Smooth muscle cell of the brain vasculature (primary cell): ENCODE results near the gene MOV10.

Experiments used
- DNase-seq: peaks from one replicate; pipeline ENCODE4 v3.0.0-alpha.2; 2012; ENCODE audit warnings: low read depth, low spot score

Gene MOV10

DNA sequence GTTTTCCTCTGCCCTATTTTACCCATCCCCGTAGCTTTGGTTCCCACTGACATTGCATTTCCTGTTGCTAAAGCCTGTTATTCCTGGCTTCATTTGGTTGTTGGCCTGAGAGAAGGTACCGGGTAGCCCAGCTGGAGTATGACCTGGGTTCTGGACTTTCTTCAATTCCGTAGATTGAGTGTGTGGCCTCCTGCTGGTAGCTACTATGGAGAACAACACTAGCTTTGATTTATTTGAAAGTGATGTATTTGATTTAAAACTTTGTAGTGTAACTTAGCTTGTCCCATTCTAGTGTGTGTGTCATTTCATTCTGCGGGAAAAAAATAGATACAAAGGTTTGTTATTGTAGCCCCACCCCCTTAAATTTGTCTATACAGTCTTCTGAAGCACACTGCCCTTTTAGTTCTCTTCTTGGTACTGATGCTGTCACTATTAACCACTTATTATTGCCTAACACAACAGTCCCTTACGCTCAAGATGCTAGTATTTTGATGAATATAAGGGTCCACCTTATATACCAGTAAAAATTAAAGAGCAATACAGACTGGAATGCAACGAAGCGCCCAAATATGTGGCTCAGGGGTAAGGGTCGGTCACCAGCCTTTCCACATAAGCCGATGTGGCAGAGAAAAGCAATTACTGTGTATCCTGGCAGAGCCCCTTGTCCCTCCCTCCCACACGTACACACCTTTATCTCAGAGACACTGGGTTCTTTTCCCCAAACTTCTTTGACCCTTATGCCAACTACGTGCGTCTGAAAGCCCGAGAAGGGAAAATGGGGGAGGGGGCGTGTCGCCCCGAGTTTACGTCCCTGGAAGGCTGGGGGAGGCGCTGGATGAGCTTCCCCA is 643 bp upstream of the MOV10 start:
- peak; percentile 71 for DNase-seq

DNA sequence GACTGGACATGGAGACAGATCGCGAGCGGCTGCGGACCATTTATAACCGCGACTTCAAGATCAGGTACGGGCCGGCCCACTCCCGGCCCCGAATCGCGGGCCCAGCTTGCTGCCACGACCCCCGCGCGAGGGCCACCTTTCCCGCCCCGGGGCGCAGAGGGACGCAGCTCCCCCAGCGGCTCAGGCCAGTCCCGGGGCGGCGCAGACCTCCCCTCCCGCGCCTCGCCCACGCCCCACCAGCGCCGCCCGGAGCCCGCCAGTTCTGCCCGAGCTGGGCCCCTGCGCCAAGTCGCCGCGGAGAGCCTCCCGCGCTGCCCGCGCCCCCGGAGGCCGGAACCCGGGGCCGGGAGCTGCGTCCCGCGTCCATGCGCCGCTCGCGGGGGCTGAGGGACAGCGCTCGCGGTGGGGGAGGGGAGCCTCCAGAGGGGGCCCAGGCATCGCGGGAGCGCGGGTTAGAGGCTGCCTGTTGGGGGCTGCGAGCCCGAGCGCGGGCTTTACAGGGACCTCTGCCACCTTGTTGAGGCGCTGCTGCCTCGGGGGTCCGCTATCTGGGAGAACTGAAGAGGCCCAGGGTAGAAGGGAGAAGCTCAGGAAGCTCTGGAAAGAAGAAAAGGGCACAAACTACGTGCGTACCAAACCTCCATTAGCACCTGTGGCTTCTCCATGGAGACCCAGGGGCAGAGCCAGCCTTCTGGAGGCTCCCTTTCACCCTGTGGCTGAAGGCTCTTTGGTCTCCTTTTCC is 698 bp downstream of the MOV10 start:
- no peak for DNase-seq

DNA sequence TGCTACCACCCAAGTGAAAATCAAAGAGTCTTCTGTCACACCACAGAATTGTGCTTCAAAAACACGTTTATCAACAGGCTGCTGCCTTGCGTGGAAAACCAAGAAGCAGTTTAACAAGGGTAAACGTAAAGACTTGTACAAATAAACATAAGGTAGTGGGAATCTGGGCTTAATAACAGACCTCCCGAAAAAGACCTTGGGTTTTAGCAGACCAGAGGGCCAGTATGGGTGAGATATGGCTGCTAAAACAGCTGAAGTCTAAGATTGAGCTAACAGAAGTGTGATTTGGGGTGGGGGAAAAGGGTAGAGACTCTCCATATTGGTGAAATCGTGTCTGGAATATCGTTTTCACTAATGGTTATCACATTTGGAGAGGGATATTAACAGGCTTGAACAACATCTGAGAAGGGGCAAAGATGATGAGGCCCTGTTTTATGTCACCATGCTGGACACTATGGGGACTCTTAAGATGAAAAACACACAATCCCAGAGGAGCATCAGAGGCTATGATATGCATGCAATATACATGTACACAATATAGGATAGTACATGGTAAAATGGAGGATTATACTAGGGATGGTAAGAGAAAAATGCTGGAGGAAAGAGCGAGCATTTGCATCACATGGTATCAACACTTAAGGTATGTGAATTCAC is 1.4 kb downstream of the MOV10 start:
- DNase-seq, result no peak

GRCh38 chr1:112676543-112676942 is 2.1 kb downstream of the MOV10 start:
- no peak for DNase-seq

DNA sequence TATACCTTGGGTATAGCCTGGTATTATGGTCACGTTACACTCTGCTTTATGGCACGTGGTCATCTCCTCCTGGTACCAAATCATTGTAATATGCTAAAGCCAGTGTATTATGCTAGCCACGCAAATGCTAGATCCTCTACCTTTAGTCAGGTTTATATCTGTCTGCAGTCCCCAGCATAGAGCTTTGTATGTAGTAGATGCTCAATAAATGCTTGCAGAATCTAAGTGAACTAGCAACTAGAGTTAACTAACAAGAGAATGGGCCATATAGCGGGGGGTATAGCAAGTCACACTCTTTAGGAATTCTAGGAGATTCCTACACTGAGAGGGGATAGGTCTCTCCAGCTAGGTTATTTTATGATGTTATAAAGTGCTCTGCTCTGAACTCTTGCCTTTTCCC is 3.0 kb downstream of the MOV10 start:
- DNase-seq, result no peak

DNA sequence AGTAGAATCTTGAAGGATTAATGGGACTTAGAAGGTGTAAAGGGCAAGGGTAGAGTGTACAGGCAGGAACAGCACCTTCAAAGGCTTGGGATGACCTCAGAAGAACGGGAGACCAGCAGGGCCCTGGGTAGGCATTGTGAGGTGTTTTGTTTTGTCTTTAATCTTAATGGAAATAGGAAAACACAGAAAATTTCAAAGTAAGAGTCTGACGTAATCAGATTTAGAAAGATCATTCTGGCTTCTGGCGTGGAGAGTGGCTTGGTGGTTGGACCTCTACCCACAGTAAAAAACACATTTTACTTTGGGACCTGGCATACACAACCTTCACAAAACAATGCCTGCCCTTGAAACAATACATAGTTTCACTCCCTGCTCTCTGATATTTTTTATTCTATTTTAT is 4.1 kb downstream of the MOV10 start:
- no peak for DNase-seq

GRCh38 chr1:112685913-112686312 is 11.5 kb downstream of the MOV10 start:
- no peak for DNase-seq

GRCh38 chr1:112686417-112686816 is 12.0 kb downstream of the MOV10 start:
- no peak for DNase-seq

GRCh38 chr1:112686835-112687234 is 12.4 kb downstream of the MOV10 start:
- no peak for DNase-seq

- DNase-seq, result no peak
Measured at GRCh38 chr1:112687361-112687760, 12.9 kb downstream of the MOV10 start.

DNA sequence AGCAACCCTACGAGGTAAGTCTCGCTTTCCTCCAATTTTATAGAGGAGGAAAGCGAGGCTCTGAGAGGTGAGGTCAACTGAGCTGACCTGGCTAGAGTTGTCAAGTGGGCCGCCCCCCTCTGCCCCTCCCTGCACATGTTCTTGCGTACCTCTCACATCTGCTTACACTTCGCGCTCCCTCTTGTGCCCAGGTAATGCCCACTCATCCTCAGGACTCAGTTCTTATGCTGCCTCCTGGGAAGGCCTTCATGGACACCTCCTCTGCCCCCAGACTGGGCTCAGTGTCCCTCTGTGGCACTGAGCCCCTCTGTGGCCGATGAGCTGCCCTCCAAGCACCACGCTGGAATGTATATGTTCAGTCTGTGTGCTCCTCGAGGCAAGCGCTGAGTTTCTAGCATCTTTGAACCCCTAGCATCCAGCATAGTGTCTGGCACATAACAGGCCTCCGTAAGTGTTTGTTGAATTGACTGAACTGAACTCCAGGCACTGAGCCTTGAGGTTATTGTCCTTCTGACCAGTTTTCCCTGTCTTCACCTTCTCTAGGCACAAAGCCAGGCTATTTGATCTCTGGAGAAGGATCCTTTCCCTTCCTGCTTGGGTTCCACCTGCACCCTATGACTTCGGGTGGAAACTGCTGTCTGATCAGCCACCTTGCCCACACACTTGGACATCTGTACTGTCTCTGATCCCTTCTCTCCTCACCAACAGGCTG is 13.5 kb downstream of the MOV10 start:
- DNase-seq, result no peak

DNA sequence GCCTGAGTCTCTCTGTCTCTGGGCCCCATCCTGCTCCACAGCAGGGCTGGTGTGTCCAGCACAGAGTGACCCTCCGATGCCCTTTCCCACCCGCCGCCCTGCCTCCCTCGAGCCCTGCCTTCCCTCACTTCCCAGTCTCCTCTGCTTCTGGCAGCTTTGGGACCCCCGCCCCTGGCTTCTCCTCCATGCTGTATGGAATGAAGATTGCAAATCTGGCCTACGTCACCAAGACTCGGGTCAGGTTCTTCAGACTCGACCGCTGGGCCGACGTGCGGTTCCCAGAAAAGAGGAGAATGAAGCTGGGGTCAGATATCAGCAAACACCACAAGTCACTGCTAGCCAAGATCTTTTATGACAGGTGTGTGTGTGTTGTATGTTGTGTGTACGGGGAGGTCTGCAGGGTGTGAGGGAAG is 14.3 kb downstream of the MOV10 start:
- no peak for DNase-seq

GRCh38 chr1:112689196-112689841 is 14.9 kb downstream of the MOV10 start:
- DNase-seq, result no peak

GRCh38 chr1:112689842-112690237 is 15.4 kb downstream of the MOV10 start:
- DNase-seq, result no peak

DNA sequence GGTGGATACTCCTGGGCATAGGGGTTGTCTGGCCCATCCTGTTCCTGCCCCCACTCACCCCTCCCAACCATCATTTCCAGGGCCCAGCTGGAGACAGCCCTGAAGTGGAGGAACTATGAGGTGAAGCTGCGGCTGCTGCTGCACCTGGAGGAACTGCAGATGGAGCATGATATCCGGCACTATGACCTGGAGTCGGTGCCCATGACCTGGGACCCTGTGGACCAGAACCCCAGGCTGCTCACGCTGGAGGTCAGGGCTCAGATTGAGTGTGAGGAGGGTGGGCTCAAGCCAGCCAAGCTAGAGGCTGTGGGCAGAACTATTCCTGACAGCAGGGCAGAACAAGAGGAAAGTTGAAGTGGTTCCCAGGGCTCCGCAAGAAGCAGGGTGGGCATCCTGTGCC is 18.2 kb downstream of the MOV10 start:
- no peak for DNase-seq

DNA sequence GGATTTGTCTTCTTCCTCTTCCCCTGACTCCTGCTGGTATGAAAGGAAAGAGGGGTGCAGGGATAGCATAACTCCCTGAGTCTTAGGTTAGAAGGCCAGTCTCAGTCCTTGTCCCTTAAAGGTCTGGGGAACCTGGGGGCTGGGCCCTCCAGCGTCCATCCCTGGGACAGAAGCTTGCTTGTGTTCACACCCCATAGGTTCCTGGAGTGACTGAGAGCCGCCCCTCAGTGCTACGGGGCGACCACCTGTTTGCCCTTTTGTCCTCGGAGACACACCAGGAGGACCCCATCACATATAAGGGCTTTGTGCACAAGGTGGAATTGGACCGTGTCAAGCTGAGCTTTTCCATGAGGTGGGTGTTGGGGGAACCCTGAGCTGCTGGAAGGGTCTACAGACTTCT is 19.4 kb downstream of the MOV10 start:
- DNase-seq, result no peak

- DNase-seq, result no peak
Measured at GRCh38 chr1:112694363-112694929, 20.0 kb downstream of the MOV10 start.

- no peak for DNase-seq
Measured at GRCh38 chr1:112695276-112695675, 20.8 kb downstream of the MOV10 start.

- DNase-seq, result no peak
Measured at GRCh38 chr1:112696578-112697314, 22.3 kb downstream of the MOV10 start.

DNA sequence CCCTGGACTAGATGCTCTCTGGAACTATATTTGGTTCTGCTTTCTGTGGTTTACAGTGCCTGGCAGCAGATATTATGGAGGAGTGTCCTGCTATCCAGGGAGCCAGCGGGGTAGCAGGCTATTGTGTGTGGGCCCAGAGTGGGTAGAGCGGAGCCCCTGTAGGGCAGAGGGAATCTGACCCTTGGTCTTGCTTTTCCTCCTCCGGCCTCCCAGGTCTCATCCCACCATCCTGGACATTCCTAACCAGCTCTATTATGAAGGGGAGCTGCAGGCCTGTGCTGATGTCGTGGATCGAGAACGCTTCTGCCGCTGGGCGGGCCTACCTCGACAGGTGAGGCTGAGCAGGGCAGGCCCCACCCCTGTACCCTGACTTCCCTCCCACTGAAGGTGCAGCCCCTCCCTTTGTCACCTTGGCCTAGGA is 23.3 kb downstream of the MOV10 start:
- DNase-seq, result no peak
